ENCODE measurements around the gene FGF1. TPM values are rescaled to one million over a fixed set of nuclear protein-coding genes. Genes with fewer than 3 reads are reported as not detected.

FGF1 gene
- total and polyA plus RNA-seq, 9 donors: 0.10 to 3.6 (median 0.55) TPM

GRCh38 chr5:142661957-142662356 is 23.9 kb downstream of the FGF1 start:
- Histone ChIP-seq H3K36me3 (no peaks in the 10 kb centered on the region), H3K27me3 (no peaks in the 10 kb centered on the region), H3K27ac (no peak overlapping the region), H3K4me3 (no peak overlapping the region), H3K4me1 (ENCODE audit: insufficient read depth) (no peaks in the 10 kb centered on the region), H3K9me3 (no peaks in the 10 kb centered on the region)
- 88 to 91% (median 91%) methylated on average over 11 of the region's 11 CpGs for WGBS, 3 donors
- DNase-seq: no peak
- intact Hi-C loops (cut with DNase I): no loop called here
- TF ChIP-seq POLR2A (IDR thresholded peaks at IDR 0.05): no peak
- no peak for TF ChIP-seq EP300 (IDR thresholded peaks at IDR 0.05)
- no peak for TF ChIP-seq CTCF (IDR thresholded peaks at IDR 0.05)

- no peaks in the 10 kb centered on the region for H3K4me1 ChIP-seq (ENCODE audit: insufficient read depth)
- intact Hi-C loops (cut with DNase I): no loop called here
- no peak for TF ChIP-seq POLR2A (IDR thresholded peaks at IDR 0.05)
- no peak for TF ChIP-seq CTCF (IDR thresholded peaks at IDR 0.05)
- TF ChIP-seq EP300 (IDR thresholded peaks at IDR 0.05): no peak
- 97 to 100% (median 98%) methylated on average over 2 of the region's 2 CpGs for WGBS, 3 donors
- no peak overlapping the region for H3K4me3 ChIP-seq
- DNase-seq: no peak
- H3K27ac ChIP-seq: no peak overlapping the region
- H3K36me3 ChIP-seq: no peaks in the 10 kb centered on the region
- H3K27me3 ChIP-seq: no peaks in the 10 kb centered on the region
- H3K9me3 ChIP-seq: no peaks in the 10 kb centered on the region
Measured at GRCh38 chr5:142661143-142661542, 24.7 kb downstream of the FGF1 start.

GRCh38 chr5:142660731-142661130 is 25.2 kb downstream of the FGF1 start:
- TF ChIP-seq EP300 (IDR thresholded peaks at IDR 0.05) (no peak), POLR2A (IDR thresholded peaks at IDR 0.05) (no peak), CTCF (IDR thresholded peaks at IDR 0.05) (no peak)
- no peaks in the 10 kb centered on the region for H3K9me3 ChIP-seq
- no peak overlapping the region for H3K4me3 ChIP-seq
- no peak overlapping the region for H3K27ac ChIP-seq
- intact Hi-C loops (cut with DNase I): no loop called here
- H3K27me3 ChIP-seq: no peaks in the 10 kb centered on the region
- H3K4me1 ChIP-seq (ENCODE audit: insufficient read depth): no peaks in the 10 kb centered on the region
- no peaks in the 10 kb centered on the region for H3K36me3 ChIP-seq
- DNase-seq: no peak

GRCh38 chr5:142660196-142660595 is 25.7 kb downstream of the FGF1 start:
- Histone ChIP-seq H3K27ac (no peak overlapping the region), H3K27me3 (no peaks in the 10 kb centered on the region), H3K36me3 (no peaks in the 10 kb centered on the region), H3K9me3 (no peaks in the 10 kb centered on the region), H3K4me1 (ENCODE audit: insufficient read depth) (no peaks in the 10 kb centered on the region), H3K4me3 (no peak overlapping the region)
- no peak for TF ChIP-seq CTCF (IDR thresholded peaks at IDR 0.05)
- no peak for TF ChIP-seq POLR2A (IDR thresholded peaks at IDR 0.05)
- no peak for TF ChIP-seq EP300 (IDR thresholded peaks at IDR 0.05)
- DNase-seq: no peak
- 91 to 96% (median 92%) methylated on average over 10 of the region's 10 CpGs for WGBS, 3 donors
- intact Hi-C loops (cut with DNase I): no loop called here

- no peak overlapping the region for H3K27ac ChIP-seq
- no peaks in the 10 kb centered on the region for H3K27me3 ChIP-seq
- no peaks in the 10 kb centered on the region for H3K36me3 ChIP-seq
- intact Hi-C loops (cut with DNase I): loop anchor here (5.0 kb wide), 3 partner anchors 38 to 223 kb away; no protein-coding TSS in a partner anchor
- no peak for TF ChIP-seq EP300 (IDR thresholded peaks at IDR 0.05)
- no peak for TF ChIP-seq CTCF (IDR thresholded peaks at IDR 0.05)
- no peak for TF ChIP-seq POLR2A (IDR thresholded peaks at IDR 0.05)
- no peak for DNase-seq
- WGBS, 3 donors: 89 to 96% (median 92%) methylated on average over 4 of the region's 4 CpGs
- H3K4me1 ChIP-seq (ENCODE audit: insufficient read depth): no peaks in the 10 kb centered on the region
- no peak overlapping the region for H3K4me3 ChIP-seq
- no peaks in the 10 kb centered on the region for H3K9me3 ChIP-seq
Measured at GRCh38 chr5:142659405-142659804, 26.5 kb downstream of the FGF1 start.

Measured in ovary (tissue), 9 donors.